ENCODE results near the gene PTPRN2. TPM values are rescaled to one million over a fixed set of nuclear protein-coding genes. Genes with fewer than 3 reads are reported as not detected.

Gene PTPRN2
- total and polyA plus RNA-seq, 9 of the 15 experiments (the other 6 are each of a cell fraction or from before 2014, with no cell fraction given) = not detected

- TF ChIP-seq E4F1 (CRISPR knock-in tag; IDR thresholded peaks at IDR 0.05; ENCODE audit: borderline replicate concordance) (no peak), PHB (CRISPR knock-in tag; IDR thresholded peaks at IDR 0.05) (no peak)
These were observed 598.0 kb downstream of the PTPRN2 start (continued) for GRCh38 chr7:157989589-157989988.

- DNase-seq (ENCODE audit: extremely low read depth in 1 of 4, low spot score in 3 of 4) (no peak), FAIRE-seq (no peak), ATAC-seq (no peak)
- Histone ChIP-seq H3K9ac (ENCODE audit: insufficient read depth in 1 of 2, low read depth in 2 of 2, low read length in 2 of 2) (no peak overlapping the region), H3K36me3 (ENCODE audit: control insufficient read depth, insufficient read depth, low read length) (no peaks in the 10 kb centered on the region), H3K9me1 (ENCODE audit: control insufficient read depth, insufficient read depth, low read length) (no peaks in the 10 kb centered on the region), H4K20me1 (replicated peaks; ENCODE audit: control insufficient read depth, insufficient read depth, low read length) (peaks cover 13% of the 10 kb centered on the region; the same call in 1 of the 2 replicates), H3K27me3 (ENCODE audit: control insufficient read depth in 2 of 2, insufficient read depth in 2 of 2, low read length in 2 of 2) (peaks cover 29 to 71% of the 10 kb centered on the region in 2 experiments), H3K4me1 (replicated peaks in 1 of 2; ENCODE audit: control insufficient read depth in 2 of 2, insufficient read depth in 2 of 2, low read length in 2 of 2) (no peaks in the 10 kb centered on the region), H3K79me2 (ENCODE audit: control insufficient read depth, insufficient read depth, low read length) (no peaks in the 10 kb centered on the region), H2AFZ (ENCODE audit: low read depth, low read length) (no peak overlapping the region), H3K27ac (ENCODE audit: extremely low read depth, low read depth, low read length) (no peak overlapping the region), H3K4me2 (ENCODE audit: insufficient read depth, low read length) (no peak overlapping the region), H3K9me3 (replicated peaks; ENCODE audit: control insufficient read depth, insufficient read depth, low read depth, low read length) (no peaks in the 10 kb centered on the region), H3K4me3 (no peak overlapping the region)
- in situ Hi-C loops (cut with MboI) (no loop called here), intact Hi-C loops (cut with micrococcal nuclease) (no loop called here)
- ChIA-PET CTCF (ENCODE audit: low intra/inter-chr PET ratio) (no interaction called here), POLR2A (interaction anchor here (0.7 to 1.3 kb wide), 2 partner anchors 14 to 28 kb away, joined by 3 read pairs; no protein-coding TSS in a partner anchor)
- WGBS (ENCODE audit: insufficient coverage, low coverage, missing lambda C conversion rate) = under 1% methylated on average over 10 of the region's 10 CpGs
- no TSS peak for BruUV-seq (replicated peaks)
- TF ChIP-seq SRF (CRISPR knock-in tag; IDR thresholded peaks at IDR 0.05) (no peak), ZNF395 (CRISPR knock-in tag; IDR thresholded peaks at IDR 0.05) (no peak), NONO (IDR thresholded peaks at IDR 0.05; ENCODE audit: low read depth in 2 of 2, low read length in 1 of 2) (no peak), GATAD2B (IDR thresholded peaks at IDR 0.05; ENCODE audit: borderline replicate concordance) (no peak), ZKSCAN8 (CRISPR knock-in tag; IDR thresholded peaks at IDR 0.05) (no peak), ZNF41 (CRISPR knock-in tag; conservative IDR thresholded peaks at IDR 0.05) (no peak), SETDB1 (IDR thresholded peaks at IDR 0.05; ENCODE audit: low read length) (no peak), ZNF830 (CRISPR knock-in tag; IDR thresholded peaks at IDR 0.05) (no peak), TFAP4 (CRISPR knock-in tag; IDR thresholded peaks at IDR 0.05; ENCODE audit: borderline replicate concordance) (no peak), SIN3A (IDR thresholded peaks at IDR 0.05; ENCODE audit: borderline replicate concordance in 2 of 2, control insufficient read depth in 1 of 2, low read depth in 2 of 2, low read length in 2 of 2) (no peak), MTA3 (IDR thresholded peaks at IDR 0.05; ENCODE audit: borderline replicate concordance) (no peak), BCOR (IDR thresholded peaks at IDR 0.05) (no peak), BRF2 (IDR thresholded peaks at IDR 0.05; ENCODE audit: borderline replicate concordance, insufficient read depth, insufficient read length) (no peak)
These were observed 599.7 kb downstream of the PTPRN2 start for GRCh38 chr7:157987906-157988305.
